ENCODE results near the gene FSD1L.
A peak's percentile ranks its signal among the peaks of the same experiment; 100 is the strongest.

Gene FSD1L

GRCh38 chr9:105406369-105406768 lies 41.5 kb upstream of the FSD1L start:
- TF ChIP-seq CTCF (IDR thresholded peaks at IDR 0.05) = no peak
- Histone ChIP-seq H3K36me3 (no peaks in the 10 kb centered on the region), H3K27me3 (no peaks in the 10 kb centered on the region), H3K4me1 (ENCODE audit: control insufficient read depth in 1 of 2, insufficient read depth in 1 of 2, low read depth in 1 of 2, low read length in 1 of 2) (peaks cover 6 to 9% of the 10 kb centered on the region in 2 experiments), H3K4me3 (ENCODE audit: low read depth in 1 of 2, low read length in 1 of 2) (no peak overlapping the region), H3K9me3 (no peaks in the 10 kb centered on the region), H3K27ac (no peak overlapping the region)

- no peaks in the 10 kb centered on the region for H3K36me3 ChIP-seq
- H3K27ac ChIP-seq = no peak overlapping the region
- H3K4me3 ChIP-seq (ENCODE audit: low read depth in 1 of 2, low read length in 1 of 2) = no peak overlapping the region
- no peaks in the 10 kb centered on the region for H3K9me3 ChIP-seq
- H3K4me1 ChIP-seq (ENCODE audit: control insufficient read depth in 1 of 2, insufficient read depth in 1 of 2, low read depth in 1 of 2, low read length in 1 of 2) = peaks cover under 1 to 6% of the 10 kb centered on the region in 2 experiments
- H3K27me3 ChIP-seq = no peaks in the 10 kb centered on the region
- TF ChIP-seq CTCF (IDR thresholded peaks at IDR 0.05) = no peak
Observed at GRCh38 chr9:105413525-105413924, 34.3 kb upstream of the FSD1L start.

- peaks cover 16 to 22% of the 10 kb centered on the region in 2 experiments for H3K4me1 ChIP-seq (ENCODE audit: control insufficient read depth in 1 of 2, insufficient read depth in 1 of 2, low read depth in 1 of 2, low read length in 1 of 2)
- H3K4me3 ChIP-seq (ENCODE audit: low read depth in 1 of 2, low read length in 1 of 2) = no peak overlapping the region
- H3K36me3 ChIP-seq = no peaks in the 10 kb centered on the region
- peak; percentile 72 for TF ChIP-seq CTCF (IDR thresholded peaks at IDR 0.05)
- no peak overlapping the region for H3K27ac ChIP-seq
- H3K9me3 ChIP-seq = no peaks in the 10 kb centered on the region
- no peaks in the 10 kb centered on the region for H3K27me3 ChIP-seq
Observed at GRCh38 chr9:105414947-105415661, 32.7 kb upstream of the FSD1L start.

- no peaks in the 10 kb centered on the region for H3K36me3 ChIP-seq
- no peaks in the 10 kb centered on the region for H3K27me3 ChIP-seq
- H3K4me3 ChIP-seq (ENCODE audit: low read depth in 1 of 2, low read length in 1 of 2) = no peak overlapping the region
- no peaks in the 10 kb centered on the region for H3K9me3 ChIP-seq
- peaks cover 18 to 25% of the 10 kb centered on the region in 2 experiments for H3K4me1 ChIP-seq (ENCODE audit: control insufficient read depth in 1 of 2, insufficient read depth in 1 of 2, low read depth in 1 of 2, low read length in 1 of 2)
- TF ChIP-seq CTCF (IDR thresholded peaks at IDR 0.05) = no peak
- no peak overlapping the region for H3K27ac ChIP-seq
Observed at GRCh38 chr9:105415662-105415980, 32.2 kb upstream of the FSD1L start.

- Histone ChIP-seq H3K4me3 (ENCODE audit: low read depth in 1 of 2, low read length in 1 of 2) (no peak overlapping the region), H3K36me3 (no peaks in the 10 kb centered on the region), H3K9me3 (no peaks in the 10 kb centered on the region), H3K27ac (no peak overlapping the region), H3K27me3 (no peaks in the 10 kb centered on the region), H3K4me1 (ENCODE audit: control insufficient read depth in 1 of 2, insufficient read depth in 1 of 2, low read depth in 1 of 2, low read length in 1 of 2) (peaks cover 18 to 27% of the 10 kb centered on the region in 2 experiments)
- no peak for TF ChIP-seq CTCF (IDR thresholded peaks at IDR 0.05)
Observed at GRCh38 chr9:105416840-105417239, 31.0 kb upstream of the FSD1L start.

Measured in neutrophil (primary cell).